HL-60 (cell line): ENCODE measurements around the gene HECW1.
"Not testable (repeated sequence)": the region's sequence is repeated elsewhere in the genome, so short reads cannot be mapped to it uniquely, and the experiment has no call there.

ENCODE experiments used
- DNase-seq, 2 experiments: peaks; one replicate each; pipeline ENCODE4 v3.0.0-alpha.2; 2010 to 2020; ENCODE audit warnings: low read depth in 1 of 2, low spot score in 1 of 2
- H3K27ac ChIP-seq: fragments of 250-450 bp; sonication (Bioruptor Pico); replicated peaks from 2 replicates; pipeline ENCODE4 v1.5.1; 2020; ENCODE audit warnings: mild to moderate bottlenecking, moderate library complexity
- H3K27me3 ChIP-seq: fragments of 250-450 bp; sonication (Bioruptor Pico); 2 replicates; pipeline ENCODE4 v1.5.1; 2021; ENCODE audit warnings: mild to moderate bottlenecking, moderate library complexity; ENCODE audit not compliant: insufficient read depth, poor library complexity, severe bottlenecking
- H3K4me3 ChIP-seq: replicated peaks from 2 replicates; pipeline ENCODE4 v1.5.1; 2011; ENCODE audit warnings: mild to moderate bottlenecking, control low read depth, low read length; ENCODE audit not compliant: insufficient read depth
- GABPA ChIP-seq: IDR thresholded peaks from 2 replicates; pipeline ENCODE4 v1.6.1; 2012; ENCODE audit warnings: low read depth
- POLR2AphosphoS5 ChIP-seq: IDR thresholded peaks from 2 replicates; pipeline ENCODE4 v1.6.1; 2012; ENCODE audit warnings: low read depth
- SPI1 ChIP-seq: IDR thresholded peaks from 2 replicates; pipeline ENCODE4 v1.6.1; 2012; ENCODE audit warnings: low read depth, mild to moderate bottlenecking, borderline replicate concordance
- TF ChIP-seq, protein P1 (sequence below): IDR thresholded peaks from one replicate; pipeline ENCODE4 v1.5.1; 2011; ENCODE audit warnings: low read length, control low read depth, inconsistent platforms; ENCODE audit not compliant: insufficient read depth
- TF ChIP-seq, protein P2 (sequence below): IDR thresholded peaks from 2 replicates; pipeline ENCODE4 v1.6.1; 2012; ENCODE audit warnings: low read depth; ENCODE audit not compliant: insufficient replicate concordance

Gene HECW1

DNA sequence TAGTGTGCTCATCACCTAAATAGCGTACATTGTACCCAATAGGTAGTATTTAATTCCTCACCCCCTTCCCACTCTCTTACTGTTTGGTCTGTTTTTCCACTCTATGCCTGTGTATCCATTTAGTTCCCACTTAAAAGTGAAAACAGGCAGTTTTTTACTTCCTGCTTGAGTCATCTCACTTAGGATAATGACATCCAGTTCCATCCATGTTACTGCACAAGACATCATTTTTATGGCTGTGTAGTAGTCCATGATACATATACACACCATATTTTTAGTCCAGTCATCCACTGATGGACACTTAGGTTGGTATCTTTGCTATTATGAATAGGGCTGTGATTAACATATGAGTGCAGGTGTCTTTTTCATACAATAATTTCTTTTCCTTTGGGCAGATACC is 480.6 kb downstream of the HECW1 start:
- Histone ChIP-seq H3K27ac (no peak overlapping the region), H3K27me3 (no peaks in the 10 kb centered on the region), H3K4me3 (no peak overlapping the region)
- DNase-seq: no peak
- TF ChIP-seq, protein P1, sequence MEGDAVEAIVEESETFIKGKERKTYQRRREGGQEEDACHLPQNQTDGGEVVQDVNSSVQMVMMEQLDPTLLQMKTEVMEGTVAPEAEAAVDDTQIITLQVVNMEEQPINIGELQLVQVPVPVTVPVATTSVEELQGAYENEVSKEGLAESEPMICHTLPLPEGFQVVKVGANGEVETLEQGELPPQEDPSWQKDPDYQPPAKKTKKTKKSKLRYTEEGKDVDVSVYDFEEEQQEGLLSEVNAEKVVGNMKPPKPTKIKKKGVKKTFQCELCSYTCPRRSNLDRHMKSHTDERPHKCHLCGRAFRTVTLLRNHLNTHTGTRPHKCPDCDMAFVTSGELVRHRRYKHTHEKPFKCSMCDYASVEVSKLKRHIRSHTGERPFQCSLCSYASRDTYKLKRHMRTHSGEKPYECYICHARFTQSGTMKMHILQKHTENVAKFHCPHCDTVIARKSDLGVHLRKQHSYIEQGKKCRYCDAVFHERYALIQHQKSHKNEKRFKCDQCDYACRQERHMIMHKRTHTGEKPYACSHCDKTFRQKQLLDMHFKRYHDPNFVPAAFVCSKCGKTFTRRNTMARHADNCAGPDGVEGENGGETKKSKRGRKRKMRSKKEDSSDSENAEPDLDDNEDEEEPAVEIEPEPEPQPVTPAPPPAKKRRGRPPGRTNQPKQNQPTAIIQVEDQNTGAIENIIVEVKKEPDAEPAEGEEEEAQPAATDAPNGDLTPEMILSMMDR: no peak
- TF ChIP-seq GABPA: no peak
- TF ChIP-seq, protein P2, sequence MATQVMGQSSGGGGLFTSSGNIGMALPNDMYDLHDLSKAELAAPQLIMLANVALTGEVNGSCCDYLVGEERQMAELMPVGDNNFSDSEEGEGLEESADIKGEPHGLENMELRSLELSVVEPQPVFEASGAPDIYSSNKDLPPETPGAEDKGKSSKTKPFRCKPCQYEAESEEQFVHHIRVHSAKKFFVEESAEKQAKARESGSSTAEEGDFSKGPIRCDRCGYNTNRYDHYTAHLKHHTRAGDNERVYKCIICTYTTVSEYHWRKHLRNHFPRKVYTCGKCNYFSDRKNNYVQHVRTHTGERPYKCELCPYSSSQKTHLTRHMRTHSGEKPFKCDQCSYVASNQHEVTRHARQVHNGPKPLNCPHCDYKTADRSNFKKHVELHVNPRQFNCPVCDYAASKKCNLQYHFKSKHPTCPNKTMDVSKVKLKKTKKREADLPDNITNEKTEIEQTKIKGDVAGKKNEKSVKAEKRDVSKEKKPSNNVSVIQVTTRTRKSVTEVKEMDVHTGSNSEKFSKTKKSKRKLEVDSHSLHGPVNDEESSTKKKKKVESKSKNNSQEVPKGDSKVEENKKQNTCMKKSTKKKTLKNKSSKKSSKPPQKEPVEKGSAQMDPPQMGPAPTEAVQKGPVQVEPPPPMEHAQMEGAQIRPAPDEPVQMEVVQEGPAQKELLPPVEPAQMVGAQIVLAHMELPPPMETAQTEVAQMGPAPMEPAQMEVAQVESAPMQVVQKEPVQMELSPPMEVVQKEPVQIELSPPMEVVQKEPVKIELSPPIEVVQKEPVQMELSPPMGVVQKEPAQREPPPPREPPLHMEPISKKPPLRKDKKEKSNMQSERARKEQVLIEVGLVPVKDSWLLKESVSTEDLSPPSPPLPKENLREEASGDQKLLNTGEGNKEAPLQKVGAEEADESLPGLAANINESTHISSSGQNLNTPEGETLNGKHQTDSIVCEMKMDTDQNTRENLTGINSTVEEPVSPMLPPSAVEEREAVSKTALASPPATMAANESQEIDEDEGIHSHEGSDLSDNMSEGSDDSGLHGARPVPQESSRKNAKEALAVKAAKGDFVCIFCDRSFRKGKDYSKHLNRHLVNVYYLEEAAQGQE: no peak
- no peak for TF ChIP-seq POLR2AphosphoS5
- TF ChIP-seq SPI1: no peak

DNA sequence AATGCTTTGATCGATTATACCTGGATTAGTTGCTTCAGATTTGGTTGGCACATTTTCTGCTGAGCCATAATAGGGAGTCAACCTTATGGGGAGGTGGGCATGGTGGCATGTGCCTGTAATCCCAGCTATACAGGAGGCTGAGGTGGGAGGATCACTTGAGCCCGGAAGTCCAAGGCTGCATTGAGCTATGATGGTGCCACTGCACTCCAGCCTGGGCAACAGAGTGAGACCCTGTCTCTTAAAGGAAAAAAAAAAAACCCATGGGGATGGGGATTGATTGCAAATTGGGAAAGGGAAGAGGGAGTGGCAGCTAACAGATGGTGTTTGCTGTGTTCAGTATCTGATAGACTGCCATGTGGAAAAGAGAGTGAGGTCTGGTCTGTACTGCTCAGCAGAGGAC is 481.6 kb downstream of the HECW1 start:
- DNase-seq: no peak
- Histone ChIP-seq H3K4me3 (no peak overlapping the region), H3K27me3 (no peaks in the 10 kb centered on the region), H3K27ac (no peak overlapping the region)
- no peak for TF ChIP-seq SPI1
- TF ChIP-seq GABPA: no peak
- TF ChIP-seq, protein P1: no peak
- TF ChIP-seq, protein P2: no peak
- no peak for TF ChIP-seq POLR2AphosphoS5

- H3K27me3 ChIP-seq, H3K4me3 ChIP-seq, DNase-seq, H3K27ac ChIP-seq: not testable (repeated sequence)
These were observed 484.0 kb downstream of the HECW1 start for GRCh38 chr7:43596426-43596825.

- TF ChIP-seq POLR2AphosphoS5 (no peak), SPI1 (no peak), GABPA (no peak)
- TF ChIP-seq, protein P2: no peak
- TF ChIP-seq, protein P1: no peak
- Histone ChIP-seq H3K27me3 (no peaks in the 10 kb centered on the region), H3K4me3 (no peak overlapping the region), H3K27ac (no peak overlapping the region)
- no peak for DNase-seq
These were observed 487.6 kb downstream of the HECW1 start for GRCh38 chr7:43600056-43600455.
